Thyroid gland (tissue), 4 donors: ENCODE data around the gene PCDHA7.
"Not testable (repeated sequence)": the region's sequence is repeated elsewhere in the genome, so short reads cannot be mapped to it uniquely, and the experiment has no call there.

Source experiments
- CTCF ChIP-seq, 6 experiments: fragments of 200-600 bp in 3 of 6; fragments of 450-650 bp in 3 of 6; sonication (generic) in 3 of 6; IDR thresholded peaks; one replicate each; pipeline ENCODE4 v1.5.1; 2016 to 2019; ENCODE audit warnings: antibody characterized with exemption in 6 of 6, mild to moderate bottlenecking in 2 of 6, inconsistent platforms in 1 of 6, moderate library complexity in 1 of 6
- POLR2A ChIP-seq, 2 donors: fragments of 450-650 bp; IDR thresholded peaks; one replicate each; pipeline ENCODE4 v1.6.1; 2017; ENCODE audit warnings: antibody characterized with exemption in 2 of 2, mild to moderate bottlenecking in 2 of 2, moderate library complexity in 1 of 2

- TF ChIP-seq CTCF, POLR2A (IDR thresholded peaks at IDR 0.05): not testable (repeated sequence)
Measured at GRCh38 chr5:140796072-140796717, 37.9 kb upstream of the PCDHA7 start.
